ENCODE data around the gene SLC25A15. TPM values are rescaled to one million over a fixed set of nuclear protein-coding genes. Genes with fewer than 3 reads are reported as not detected.
"Not testable (repeated sequence)": the region's sequence is repeated elsewhere in the genome, so short reads cannot be mapped to it uniquely, and the experiment has no call there.

SLC25A15 gene
- total RNA-seq, 1 experiment from 2014 or later = 22.7 TPM

- no peak for DNase-seq (ENCODE audit: low spot score)
These were observed 7.7 kb upstream of the SLC25A15 start for GRCh38 chr13:40781717-40782116.

GRCh38 chr13:40782971-40783370 is 6.4 kb upstream of the SLC25A15 start:
- DNase-seq (ENCODE audit: low spot score) = not testable (repeated sequence)

GRCh38 chr13:40784540-40784939 is 4.9 kb upstream of the SLC25A15 start:
- DNase-seq (ENCODE audit: low spot score) = no peak

GRCh38 chr13:40786568-40786996 is 2.8 kb upstream of the SLC25A15 start:
- no peak for DNase-seq (ENCODE audit: low spot score)

- no peak for DNase-seq (ENCODE audit: low spot score)
These were observed 2.3 kb upstream of the SLC25A15 start for GRCh38 chr13:40787062-40787461.

- not testable (repeated sequence) for DNase-seq (ENCODE audit: low spot score)
These were observed 704 bp upstream of the SLC25A15 start for GRCh38 chr13:40788540-40789274.

GRCh38 chr13:40790154-40790616 is 774 bp downstream of the SLC25A15 start:
- DNase-seq (ENCODE audit: low spot score) = no peak

- DNase-seq (ENCODE audit: low spot score) = no peak
These were observed 3.1 kb downstream of the SLC25A15 start for GRCh38 chr13:40792284-40793051.

GRCh38 chr13:40793339-40793738 is 3.9 kb downstream of the SLC25A15 start:
- no peak for DNase-seq (ENCODE audit: low spot score)

- no peak for DNase-seq (ENCODE audit: low spot score)
These were observed 5.3 kb downstream of the SLC25A15 start for GRCh38 chr13:40794414-40795368.

GRCh38 chr13:40796649-40797048 is 7.2 kb downstream of the SLC25A15 start:
- no peak for DNase-seq (ENCODE audit: low spot score)

GRCh38 chr13:40798380-40798779 is 9.0 kb downstream of the SLC25A15 start:
- no peak for DNase-seq (ENCODE audit: low spot score)

- DNase-seq (ENCODE audit: low spot score) = no peak
These were observed 10.1 kb downstream of the SLC25A15 start for GRCh38 chr13:40799508-40799907.

- no peak for DNase-seq (ENCODE audit: low spot score)
These were observed 11.1 kb downstream of the SLC25A15 start for GRCh38 chr13:40800559-40800958.

- DNase-seq (ENCODE audit: low spot score) = no peak
These were observed 12.1 kb downstream of the SLC25A15 start for GRCh38 chr13:40801255-40802217.

GRCh38 chr13:40803316-40803715 is 13.9 kb downstream of the SLC25A15 start:
- DNase-seq (ENCODE audit: low spot score) = no peak

GRCh38 chr13:40806241-40806640 is 16.8 kb downstream of the SLC25A15 start:
- no peak for DNase-seq (ENCODE audit: low spot score)

GRCh38 chr13:40809471-40809870 is 20.1 kb downstream of the SLC25A15 start:
- no peak for DNase-seq (ENCODE audit: low spot score)

- DNase-seq (ENCODE audit: low spot score) = no peak
These were observed 22.7 kb downstream of the SLC25A15 start for GRCh38 chr13:40812102-40812501.

GRCh38 chr13:40812724-40813445 is 23.5 kb downstream of the SLC25A15 start:
- no peak for DNase-seq (ENCODE audit: low spot score)

Data from HT-29 (cell line).